ENCODE measurements around the gene ABTB2.

Gene ABTB2

DNA sequence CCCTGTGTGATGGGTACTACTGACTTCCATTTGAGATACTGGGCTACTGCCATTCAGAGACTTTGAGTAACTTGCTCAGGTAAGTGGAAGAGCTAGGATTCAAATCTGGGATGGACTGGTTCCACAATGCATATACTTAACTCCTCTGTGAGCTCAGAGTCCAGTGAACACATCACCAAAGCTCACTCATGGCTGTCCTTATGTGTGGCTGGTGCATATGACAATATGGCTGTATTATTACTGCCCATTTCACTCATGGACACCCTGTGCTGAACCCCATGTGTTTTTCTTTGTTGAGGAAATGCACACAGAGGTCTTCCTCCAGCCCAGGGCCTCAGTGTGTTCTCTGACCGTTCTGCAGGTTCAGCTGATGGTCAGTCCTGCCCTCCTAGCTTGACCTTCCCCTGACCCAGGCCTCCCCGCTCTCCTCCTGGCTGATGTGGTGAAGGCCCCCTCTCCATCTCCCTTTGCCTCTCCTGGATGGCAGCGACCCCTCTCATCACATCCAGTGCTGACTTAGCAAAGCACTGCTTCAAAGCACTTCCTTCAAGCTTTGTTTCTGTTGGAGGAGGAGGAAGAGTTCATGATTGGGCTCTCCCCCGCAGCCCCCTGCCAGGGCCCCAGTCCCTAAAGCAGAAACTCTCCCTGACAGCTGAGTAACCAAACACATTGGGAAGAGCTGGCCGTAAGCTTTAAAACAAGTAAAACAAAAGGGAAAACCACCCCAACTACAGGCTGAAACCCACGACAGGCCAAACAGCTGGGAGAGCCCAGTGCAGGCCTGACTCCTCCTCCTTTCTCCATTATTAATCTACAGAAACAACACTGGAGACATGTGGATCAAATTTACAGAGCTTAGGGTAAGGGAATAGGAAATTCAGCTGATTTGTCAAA is 151.2 kb downstream of the ABTB2 start:
- no peak for DNase-seq

DNA sequence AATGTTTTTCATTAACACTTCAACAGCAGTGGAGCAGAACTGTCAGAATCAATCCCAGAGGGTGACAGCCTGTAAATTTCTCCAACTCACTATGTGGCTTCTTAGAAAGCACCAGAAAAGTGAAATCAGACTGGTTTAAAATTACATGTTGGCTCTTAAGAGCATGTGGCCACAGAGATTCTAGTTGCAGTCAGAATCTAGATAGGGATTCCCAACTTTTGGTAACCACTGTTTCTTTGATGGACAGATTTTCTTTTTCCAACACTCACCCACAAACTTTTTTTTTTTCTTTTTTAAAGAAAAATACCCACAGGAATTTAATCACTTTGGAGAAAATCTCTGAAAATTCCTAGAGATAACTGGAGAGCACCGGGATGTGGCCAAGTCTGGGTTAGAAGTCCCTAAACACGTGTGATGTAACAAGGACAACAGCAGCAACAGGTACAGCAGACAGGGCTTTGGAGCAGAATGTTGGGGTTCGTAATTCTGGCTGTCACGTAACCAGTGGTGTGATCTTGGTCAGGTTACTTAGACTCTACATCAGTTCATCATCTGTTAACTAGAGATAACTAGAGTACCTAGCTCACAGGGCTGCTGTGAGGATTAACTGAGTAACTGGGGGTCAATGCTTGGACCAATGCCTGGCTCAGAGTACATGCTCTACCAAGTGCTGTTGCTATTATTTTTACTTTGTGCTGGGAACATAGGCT is 152.3 kb downstream of the ABTB2 start:
- no peak for DNase-seq

DNA sequence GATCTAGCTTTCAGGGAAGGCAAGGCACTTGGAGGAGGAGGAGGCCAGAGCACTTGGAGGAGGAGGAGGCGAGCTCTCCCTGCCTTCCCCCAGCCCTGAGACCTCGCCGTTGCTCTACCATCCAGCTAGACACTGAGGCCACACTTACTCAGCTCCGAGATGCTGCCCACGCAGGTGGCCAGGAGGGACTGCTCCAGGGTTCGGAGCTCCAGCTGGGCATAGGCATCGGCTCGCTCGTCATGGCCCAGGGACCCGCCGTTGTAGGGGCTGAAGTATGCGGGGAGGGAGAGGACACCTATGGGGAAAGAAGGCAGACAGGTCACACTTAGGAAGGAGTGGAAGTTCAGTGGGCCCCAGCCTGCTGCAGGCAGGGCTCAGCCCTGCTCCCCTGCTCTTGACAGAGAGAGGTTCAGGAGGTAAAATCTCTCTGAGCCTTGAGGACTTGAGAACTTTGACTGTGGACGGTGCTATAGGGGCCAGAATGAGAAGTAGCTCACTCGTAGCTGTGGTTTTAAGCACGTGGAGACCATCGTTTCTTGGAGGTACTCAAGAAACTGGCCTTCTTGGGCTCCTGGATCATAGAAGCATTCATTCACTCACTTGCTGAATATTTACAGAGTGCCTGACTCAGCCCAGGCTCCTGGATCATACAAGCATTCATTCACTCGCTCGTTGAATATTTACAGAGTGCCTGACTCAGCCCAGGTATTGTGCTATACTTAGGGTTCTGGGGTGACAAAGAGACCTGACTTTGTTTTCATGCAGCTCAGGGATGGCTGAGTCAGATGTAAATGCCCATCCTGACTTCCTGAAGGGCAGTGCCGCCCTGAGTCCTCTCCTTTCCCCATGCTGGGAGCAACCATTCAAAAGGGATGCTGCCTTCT is 153.2 kb downstream of the ABTB2 start:
- DNase-seq = no peak

DNA sequence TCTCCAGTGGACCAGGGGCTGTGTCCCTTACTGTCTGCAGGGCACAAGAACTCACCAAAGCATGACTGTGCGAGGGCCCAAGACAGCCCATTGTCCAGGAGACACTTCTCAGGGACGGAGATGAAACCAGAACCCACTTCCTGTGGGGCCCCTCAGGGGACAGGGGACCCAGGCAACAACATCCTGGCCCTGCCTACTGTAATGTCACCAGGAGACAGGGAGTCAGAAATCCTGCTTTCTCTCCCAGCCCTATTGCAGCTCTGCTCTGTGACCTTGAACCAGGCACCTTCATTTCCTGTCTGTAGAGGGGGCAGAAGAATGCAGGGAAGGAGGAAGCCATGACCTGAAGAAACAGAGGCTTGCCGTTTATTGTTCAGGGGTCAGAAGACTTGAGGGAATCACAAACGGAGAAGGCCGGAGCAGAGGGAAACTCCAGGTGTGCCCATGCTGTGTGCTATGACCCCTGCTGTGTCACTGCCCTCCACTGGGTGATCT is 154.4 kb downstream of the ABTB2 start:
- no peak for DNase-seq

DNA sequence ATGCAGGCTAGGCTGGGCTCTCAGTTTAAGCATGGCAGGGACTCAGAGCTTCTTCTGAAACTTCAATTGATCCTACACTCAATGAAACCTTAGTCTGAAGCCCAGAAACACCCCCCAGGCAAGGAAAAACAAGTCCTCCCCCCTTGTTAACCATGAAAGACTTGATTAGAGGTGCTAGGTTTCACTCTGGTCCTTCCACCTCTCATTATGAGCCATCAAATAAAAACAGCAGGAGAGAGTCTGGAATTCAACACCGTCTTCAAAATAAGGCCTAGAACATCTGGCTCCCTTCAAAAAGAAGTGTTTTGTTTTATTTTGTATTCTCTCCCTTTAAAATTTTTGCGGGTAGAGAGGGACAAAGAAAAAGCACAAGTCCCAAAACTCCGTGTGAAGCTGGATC is 156.7 kb downstream of the ABTB2 start:
- DNase-seq = no peak

DNA sequence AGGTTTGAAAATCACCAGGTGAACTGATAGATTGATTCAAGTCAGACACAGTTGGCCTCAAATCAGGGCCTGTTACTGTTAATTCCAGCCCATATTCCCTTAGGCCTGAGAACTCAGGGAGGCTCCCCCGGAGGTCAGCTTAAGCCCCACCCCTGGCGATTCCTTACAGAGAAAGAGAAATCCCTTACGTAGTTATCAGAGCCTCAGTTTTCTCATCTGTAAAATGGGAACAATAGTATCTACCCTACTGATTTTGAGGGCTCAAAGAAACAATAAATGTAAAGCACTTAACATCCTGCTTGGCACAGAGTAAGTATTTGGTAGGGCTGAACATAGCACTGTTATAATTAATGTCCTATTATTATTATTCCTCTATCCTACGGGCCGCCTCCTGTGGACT is 158.3 kb downstream of the ABTB2 start:
- no peak for DNase-seq

DNA sequence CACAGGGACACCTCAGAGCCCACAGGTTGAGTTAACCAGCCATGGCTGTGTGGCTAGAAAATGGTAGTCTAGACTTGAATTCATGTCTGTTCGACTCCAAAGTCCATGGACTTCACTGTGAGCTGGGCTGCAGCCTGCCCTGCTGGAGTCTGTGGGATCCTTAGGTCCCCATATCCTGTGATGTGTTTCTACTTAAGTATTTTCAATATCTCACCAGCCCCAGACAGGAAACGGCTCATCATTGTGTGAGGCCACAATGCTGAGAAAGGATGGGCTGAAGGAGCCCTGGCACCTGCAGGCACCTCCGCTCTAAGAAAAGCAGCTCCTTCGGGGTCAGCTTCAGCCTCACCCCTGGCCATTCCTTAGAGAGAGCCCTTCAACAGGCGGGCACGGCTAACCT is 159.3 kb downstream of the ABTB2 start:
- DNase-seq = no peak

DNA sequence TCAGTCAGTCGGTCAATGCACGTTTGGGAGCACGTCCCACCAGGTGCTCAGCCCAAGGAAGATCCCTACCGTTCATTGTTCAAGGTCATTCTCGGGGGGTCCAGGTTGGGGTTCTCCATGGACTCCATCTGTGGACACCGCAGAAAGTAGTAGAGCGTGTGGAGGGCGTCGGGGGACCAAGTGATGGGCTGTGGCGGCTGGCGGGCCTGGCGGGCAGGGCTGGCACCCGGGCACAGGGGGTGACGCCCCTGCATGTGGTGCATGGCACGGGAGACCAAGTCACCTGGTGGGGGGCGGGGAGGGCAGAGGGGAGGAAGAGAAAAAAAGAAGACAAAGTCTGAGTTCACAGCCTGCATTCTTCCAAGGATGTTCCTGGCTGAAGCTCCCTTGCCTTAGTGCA is 160.6 kb downstream of the ABTB2 start:
- DNase-seq = no peak

DNA sequence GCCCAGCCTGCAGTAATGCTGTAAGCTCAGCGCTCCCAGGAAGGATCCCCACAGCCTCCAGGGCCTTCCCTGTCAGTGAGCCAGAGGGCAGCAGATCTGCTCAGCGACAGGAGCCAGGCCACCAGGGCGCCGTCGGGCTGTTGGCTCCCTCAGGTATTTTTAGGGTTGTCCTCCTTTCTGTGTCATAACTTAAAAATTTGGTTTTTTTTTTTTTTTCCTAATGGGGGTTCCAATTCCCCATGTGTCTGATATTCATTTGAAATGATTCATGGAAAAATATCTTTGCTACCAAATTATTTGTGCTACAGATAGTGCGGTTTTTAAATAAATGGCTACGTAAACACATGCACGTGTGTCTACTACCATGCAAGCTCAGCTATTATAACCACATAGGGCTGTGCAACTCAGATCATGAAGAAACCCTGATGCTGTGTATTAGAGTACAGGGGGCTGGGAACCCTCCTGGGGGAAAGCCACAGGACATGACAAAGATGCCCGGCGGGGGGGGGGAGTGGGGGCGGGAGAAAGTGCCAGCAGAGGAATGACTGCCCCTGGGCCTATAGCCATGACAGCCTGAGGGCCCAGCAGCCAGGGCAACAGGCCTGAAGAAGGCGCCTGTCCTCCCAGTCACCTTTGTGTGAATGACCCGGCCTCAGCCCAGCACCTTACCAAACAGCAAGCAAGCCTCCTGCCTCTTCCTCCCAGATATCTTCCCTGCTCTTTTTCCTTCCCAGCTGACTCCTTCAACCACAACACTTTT is 163.1 kb downstream of the ABTB2 start:
- DNase-seq = no peak

DNA sequence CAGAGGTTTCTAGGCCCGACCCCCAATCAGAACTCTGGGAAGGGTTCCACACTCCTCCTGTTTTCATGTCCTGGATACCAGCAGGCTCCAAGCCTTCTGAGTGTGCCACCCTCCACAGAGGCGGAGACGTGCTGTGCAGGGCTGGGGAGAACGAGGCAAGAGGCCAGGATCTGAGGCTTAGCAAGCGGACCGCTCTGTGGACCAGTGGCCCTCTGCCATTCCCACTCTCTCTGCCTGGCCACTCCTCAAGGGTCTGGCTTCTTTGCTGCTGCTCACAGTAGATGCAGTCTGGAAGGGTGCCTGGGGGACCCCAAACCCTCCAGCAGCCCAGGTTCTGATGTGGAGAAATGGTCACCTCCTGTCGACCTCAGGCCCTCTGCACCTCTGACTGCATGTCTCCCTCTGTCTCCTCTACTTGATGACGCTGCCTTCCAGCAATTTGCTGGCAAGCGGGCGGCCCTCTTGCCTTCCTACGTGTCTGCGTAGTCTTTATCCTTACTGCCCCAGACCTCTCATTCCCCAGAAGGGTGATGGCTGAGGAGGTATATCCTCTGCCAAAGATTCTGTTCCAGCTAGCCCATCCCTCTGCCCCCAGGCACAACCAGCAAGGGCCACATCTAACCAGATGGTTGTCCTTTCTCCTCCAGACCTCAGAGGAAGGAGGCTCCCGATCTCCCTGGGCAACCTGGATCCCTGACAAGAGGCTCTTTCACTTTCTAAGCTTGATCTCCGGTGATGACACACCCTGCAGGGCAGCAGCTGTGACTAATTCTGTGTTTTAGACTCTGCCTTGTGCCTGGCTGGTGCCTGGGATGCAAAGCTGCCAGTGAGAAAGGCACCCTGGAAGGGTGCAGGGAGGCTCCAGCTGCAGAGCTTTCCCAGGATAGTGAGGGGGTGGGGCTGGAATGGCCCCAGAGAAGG is 165.1 kb downstream of the ABTB2 start:
- no peak for DNase-seq

DNA sequence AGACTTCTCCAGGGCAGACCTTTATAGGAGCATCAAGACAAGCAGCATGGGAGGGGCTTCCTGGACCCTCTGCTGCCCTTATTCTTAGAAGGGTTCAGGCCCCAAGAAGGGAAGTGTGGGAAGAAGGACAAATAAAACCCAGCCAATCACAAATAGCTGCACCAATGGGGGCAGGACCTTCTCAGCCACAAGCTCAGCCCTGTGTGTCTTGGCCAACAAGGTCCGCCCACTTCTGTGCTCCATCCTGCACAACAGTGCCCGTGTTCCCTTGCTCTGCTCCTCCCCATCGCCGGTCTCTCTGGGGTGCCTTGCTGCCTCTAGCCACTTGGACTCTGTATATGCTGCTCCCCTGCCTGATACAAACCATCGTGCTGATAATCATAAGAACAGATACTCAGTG is 166.2 kb downstream of the ABTB2 start:
- DNase-seq = no peak

DNA sequence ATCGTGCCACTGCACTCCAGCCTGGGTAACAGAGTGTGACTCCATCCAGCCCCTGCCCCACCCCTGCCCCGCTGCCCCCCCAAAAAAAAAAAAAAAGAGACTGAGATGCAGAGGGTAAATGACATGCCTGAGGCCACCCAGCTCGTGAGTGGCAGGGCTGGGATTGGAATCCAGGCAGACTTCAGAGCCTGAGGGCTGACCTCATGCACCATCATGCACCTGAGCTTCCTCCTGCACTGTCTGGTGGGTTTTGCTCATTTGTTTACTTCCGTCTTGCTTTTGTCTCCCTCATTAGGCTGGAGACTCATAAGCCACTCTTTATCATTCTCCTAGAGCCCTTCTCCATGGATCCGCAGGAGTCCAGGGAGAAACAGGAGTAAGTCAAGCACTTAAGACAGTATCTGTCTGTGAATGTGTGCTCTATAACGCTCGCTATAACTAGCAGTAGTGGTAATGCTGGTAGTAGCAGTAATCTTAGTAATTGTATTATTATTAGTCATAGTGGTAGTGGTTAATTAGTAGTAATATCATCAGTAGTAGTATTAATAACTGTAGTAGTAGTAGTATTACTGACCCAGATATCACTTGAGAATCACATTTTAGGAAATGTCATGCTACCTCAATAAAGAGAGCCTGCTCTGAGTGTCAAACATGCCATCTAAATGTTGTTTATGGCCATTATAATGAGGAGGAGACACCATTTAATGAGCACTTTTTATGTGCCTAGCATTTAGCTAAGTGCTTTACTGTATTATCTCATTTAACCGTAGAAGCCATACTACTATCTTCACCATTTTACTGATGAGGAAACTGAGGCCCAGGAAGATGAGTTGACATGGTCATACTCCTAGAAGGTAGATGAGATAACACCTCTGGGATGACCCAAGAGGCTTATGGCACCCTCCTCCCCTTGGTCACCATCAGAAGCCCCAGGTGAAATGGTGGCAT is 167.3 kb downstream of the ABTB2 start:
- no peak for DNase-seq

DNA sequence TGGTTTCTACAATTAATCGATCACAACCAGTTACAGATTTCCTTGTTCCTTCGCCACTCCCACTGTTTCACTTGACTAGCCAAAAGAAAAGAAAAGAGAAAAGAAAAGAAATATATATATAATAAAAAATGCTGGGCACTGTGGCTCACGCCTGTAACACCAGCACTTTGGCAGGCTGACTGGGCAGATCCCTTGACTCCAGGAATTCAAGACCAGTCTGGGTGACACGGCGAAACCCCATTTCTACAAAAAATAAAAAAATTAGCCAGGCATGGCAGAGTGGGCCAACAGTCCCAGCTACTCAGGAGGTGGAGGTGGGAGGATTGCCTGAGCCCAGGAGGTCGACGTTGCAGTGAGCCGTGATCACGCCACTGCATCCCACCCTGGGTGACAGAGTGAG is 168.6 kb downstream of the ABTB2 start:
- no peak for DNase-seq

DNA sequence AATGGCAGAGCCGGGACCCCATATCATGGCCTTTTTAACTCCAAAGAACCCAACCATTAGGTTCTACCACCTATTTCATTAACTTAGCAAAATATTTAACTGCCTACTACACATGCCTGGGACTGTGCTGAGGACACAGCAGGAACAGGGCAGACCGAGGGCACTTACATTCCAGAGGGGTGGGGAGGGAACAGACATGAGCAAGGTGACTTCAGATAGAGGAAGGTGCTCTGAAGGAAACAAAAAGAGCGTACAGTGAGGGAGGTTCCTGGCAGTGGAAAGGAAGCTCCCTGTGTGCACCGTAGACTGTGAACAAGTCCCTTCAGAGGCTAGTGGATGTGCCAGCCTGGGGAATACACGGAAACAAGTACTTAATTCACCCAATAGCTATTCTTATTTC is 169.6 kb downstream of the ABTB2 start:
- no peak for DNase-seq

DNA sequence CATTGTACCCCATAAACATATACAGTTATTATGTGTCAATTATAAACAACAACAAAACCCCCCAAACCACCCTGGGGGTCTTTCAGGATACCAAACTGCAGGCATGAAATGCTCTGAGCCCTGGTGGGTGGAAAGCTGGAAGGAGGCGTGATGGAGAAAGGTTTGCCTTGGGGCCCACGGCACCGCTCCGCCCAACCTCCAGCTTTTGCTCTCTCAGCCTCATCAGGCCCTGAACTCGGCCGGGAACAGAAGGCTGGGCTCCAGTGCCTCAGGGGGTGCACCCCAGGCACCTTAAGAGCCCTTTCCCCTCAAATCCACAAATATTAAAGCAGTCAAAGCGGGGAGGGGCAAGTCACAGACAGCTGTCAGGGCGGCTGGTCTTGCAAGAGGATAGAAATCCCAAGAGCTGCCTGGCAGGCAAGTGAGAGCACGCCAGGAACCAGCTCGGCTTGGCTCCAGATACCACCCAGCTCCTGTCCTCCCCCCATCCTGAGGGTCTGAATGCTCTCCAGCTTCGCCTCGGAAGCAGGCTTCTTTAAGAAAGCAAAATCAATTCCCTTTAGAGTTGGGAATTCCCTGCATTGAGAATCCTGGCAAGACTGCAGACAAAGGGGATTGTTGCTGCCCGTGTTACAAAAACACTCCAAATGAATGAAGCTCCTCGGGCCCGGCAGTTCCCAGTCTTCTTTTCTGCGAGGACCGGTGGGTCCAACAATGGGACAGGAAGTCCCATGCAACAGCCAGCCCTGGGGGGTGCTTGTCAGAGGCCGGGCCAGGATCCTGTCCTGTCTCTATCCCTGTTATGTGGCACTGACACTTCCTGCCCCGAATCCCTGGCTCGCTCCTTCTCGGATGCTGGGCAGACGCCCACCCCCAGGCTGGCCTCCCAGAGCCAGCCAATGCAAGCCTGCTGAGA is 171.6 kb downstream of the ABTB2 start:
- no peak for DNase-seq

DNA sequence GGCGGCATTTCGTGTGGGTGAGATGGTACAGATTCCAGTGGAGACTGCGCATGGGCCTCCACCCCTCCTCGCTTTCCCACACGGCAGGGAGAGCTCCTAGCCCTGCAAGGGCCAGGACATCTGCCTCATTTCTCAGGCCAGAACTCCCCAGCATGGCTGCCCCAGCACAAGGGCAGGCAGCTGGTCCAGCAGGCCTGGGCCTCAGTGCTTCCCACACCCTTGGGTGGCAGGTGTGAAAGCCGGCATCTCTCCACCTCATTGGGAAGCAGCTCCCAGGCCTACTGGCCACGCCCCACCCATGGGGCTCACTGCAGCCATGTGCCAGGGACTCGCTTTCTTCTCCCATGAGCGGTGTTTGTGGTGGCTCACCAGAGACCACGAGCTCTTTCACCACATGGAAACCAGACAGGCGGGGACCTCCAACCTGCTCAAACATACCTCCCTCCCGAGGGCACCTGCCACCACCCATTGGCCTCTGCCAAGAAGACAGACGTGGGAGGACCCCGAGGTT is 173.2 kb downstream of the ABTB2 start:
- DNase-seq = no peak

DNA sequence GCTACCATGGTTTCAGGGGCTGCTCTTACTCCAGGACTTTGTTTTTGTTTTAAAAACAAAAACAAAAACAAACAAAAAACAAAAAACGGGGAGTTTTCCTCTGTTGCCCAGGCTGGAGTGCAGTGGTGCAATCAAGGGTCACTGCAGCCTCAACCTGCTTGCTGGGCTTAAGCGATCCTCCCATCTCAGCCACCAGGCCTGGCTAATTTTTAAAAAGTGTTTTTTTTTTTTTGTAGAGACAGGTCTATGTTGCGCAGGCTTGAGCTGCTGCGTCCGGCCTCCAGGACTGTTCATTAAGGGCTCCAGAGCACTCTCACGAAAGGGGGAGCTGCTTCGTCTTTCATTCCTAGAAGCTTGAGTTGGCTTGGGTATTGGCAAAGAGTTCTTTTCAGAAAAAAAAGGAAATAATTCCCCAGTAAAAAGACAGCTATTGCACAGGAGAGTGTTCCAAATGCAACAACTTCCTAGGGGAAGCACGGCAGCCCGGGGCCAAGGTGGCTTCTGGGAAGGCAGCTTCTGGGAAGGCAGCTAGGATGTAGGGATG is 173.9 kb downstream of the ABTB2 start:
- DNase-seq = no peak

DNA sequence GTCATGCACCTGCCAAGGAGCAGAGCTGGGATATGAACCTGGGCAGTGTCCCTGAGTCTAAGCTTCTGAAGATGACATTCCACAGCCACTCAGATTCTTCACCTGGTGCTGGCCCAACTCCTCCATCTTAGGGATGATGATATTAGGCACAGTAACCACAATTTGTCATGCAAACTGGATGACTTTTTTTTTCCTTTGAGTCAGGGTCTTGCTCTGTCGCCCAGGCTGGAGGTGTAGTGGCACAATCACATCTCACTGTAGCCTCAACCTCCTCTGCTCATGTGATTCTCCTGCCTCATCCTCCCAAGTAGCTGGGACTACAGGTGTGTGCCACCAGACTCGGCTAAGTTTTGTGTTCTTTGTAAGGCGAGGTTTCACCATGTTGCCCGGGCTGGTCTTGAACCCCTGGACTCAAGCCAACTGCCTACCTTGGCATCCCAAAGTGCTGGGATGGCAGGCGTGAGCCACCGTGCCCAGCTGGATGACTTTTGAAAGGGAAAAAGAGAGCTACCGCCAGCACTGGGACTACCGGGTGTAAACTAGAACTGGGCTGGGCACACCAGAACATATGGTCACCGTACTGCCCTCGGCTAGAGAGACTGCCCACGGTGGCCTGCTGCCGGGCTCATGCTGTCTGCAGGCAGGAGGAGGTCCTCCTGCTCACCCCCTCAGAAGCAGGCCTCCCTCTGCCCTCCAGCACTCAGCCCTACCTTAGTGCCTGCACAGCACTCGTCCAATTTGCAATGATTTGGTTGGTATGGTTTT is 174.7 kb downstream of the ABTB2 start:
- no peak for DNase-seq

Data from activated CD8-positive, alpha-beta memory T cell treated with anti-CD3 and anti-CD28 coated beads, Interleukin-2, amount 50 U/mL, for 48 hours (primary cell).